Measurements from ENCODE around the gene KSR1. TPM values are rescaled to one million over a fixed set of nuclear protein-coding genes. Genes with fewer than 3 reads are reported as not detected.

The KSR1 gene
- total and polyA plus RNA-seq, 10 of the 15 experiments (the other 5 are each of a cell fraction or from before 2014, with no cell fraction given), result 0.97 to 66.6 (median 22.9) TPM

DNA sequence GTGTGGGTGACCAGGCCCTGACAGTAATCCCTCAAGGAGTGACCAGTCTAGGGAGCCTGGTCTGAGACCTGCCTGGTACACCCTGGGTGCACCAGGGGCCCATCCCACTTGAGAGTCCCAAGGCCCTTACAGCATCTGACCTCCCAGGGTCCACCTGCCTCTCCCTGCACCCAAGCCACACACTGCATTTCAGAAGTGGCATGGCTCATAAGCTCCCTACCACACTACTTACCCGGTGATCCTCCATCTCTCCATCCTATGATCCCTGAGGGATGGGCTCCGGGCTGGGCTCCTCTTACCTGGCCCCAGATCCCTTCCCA is 215.3 kb downstream of the KSR1 start:
- Histone ChIP-seq H3K27ac (ENCODE audit: control insufficient read depth, insufficient read depth) (no peak overlapping the region), H3K4me1 (ENCODE audit: control insufficient read depth, insufficient read depth, low read length) (no peaks in the 10 kb centered on the region), H3K27me3 (replicated peaks in 1 of 2; ENCODE audit: control insufficient read depth in 2 of 2, insufficient read depth in 2 of 2, low read length in 1 of 2) (no peaks in the 10 kb centered on the region), H3K36me3 (ENCODE audit: control insufficient read depth in 2 of 2, insufficient read depth in 2 of 2, low read length in 1 of 2) (no peaks in the 10 kb centered on the region), H2AFZ (ENCODE audit: control insufficient read depth, low read depth, low read length) (no peak overlapping the region), H3K9ac (ENCODE audit: control insufficient read depth, insufficient read depth, low read length) (no peak overlapping the region), H3K9me3 (replicated peaks; ENCODE audit: control insufficient read depth, insufficient read depth, low read length) (no peaks in the 10 kb centered on the region), H3K4me3 (no peak overlapping the region), H4K20me1 (ENCODE audit: control insufficient read depth, insufficient read depth) (no peaks in the 10 kb centered on the region), H3K79me2 (ENCODE audit: control insufficient read depth, insufficient read depth, low read length) (no peaks in the 10 kb centered on the region), H3K4me2 (ENCODE audit: control insufficient read depth, insufficient read depth) (no peak overlapping the region)
- WGBS (ENCODE audit: insufficient coverage, insufficient replicate concordance, low lambda C conversion rate, missing lambda C conversion rate), result 14% methylated on average over 2 of the region's 2 CpGs
- no TSS peak for BruUV-seq (replicated peaks)
- no peak for FAIRE-seq
- DNase-seq (ENCODE audit: low read depth, low spot score), result no peak
- RAD21 ChIA-PET (ENCODE audit: unreplicated experiment), result no interaction called here
- CTCF ChIA-PET, result no interaction called here
- no peak for ATAC-seq
- SMC1A ChIA-PET (ENCODE audit: uncharacterized antibody, unreplicated experiment), result no interaction called here
- POLR2A ChIA-PET, result no interaction called here
- in situ Hi-C loops (cut with MboI) (no loop called here), intact Hi-C loops (cut with micrococcal nuclease; ENCODE audit: unreplicated experiment) (no loop called here)
- TF ChIP-seq BCL11A (IDR thresholded peaks at IDR 0.05; ENCODE audit: low read depth, low read length) (no peak), RAD21 (IDR thresholded peaks at IDR 0.05; ENCODE audit: insufficient read depth, low read depth, low read length) (no peak), POLR2A (IDR thresholded peaks at IDR 0.05; ENCODE audit: low read depth, low read length) (no peak), HDAC2 (IDR thresholded peaks at IDR 0.05) (no peak), YBX1 (IDR thresholded peaks at IDR 0.05) (no peak), ZNF207 (IDR thresholded peaks at IDR 0.05; ENCODE audit: borderline replicate concordance) (no peak), SUPT20H (IDR thresholded peaks at IDR 0.05; ENCODE audit: borderline replicate concordance, control insufficient read depth, low read depth, low read length) (no peak), TAF1 (IDR thresholded peaks at IDR 0.05; ENCODE audit: borderline replicate concordance, low read depth, low read length) (no peak), NR2C2 (IDR thresholded peaks at IDR 0.05; ENCODE audit: borderline replicate concordance, control insufficient read depth, insufficient read length, low read depth) (no peak), PAX5 (IDR thresholded peaks at IDR 0.05; ENCODE audit: borderline replicate concordance, low read depth, low read length) (no peak), SREBF1 (IDR thresholded peaks at IDR 0.05; ENCODE audit: low read length) (no peak), GATAD2B (conservative IDR thresholded peaks at IDR 0.05; ENCODE audit: low read depth) (no peak), RCOR1 (conservative IDR thresholded peaks at IDR 0.05; ENCODE audit: low read depth, low read length) (no peak), ZNF217 (IDR thresholded peaks at IDR 0.05) (no peak), CREB1 (IDR thresholded peaks at IDR 0.05; ENCODE audit: low read depth) (no peak), ZBED1 (IDR thresholded peaks at IDR 0.05; ENCODE audit: borderline replicate concordance) (no peak)
- TF ChIP-seq, protein P1, sequence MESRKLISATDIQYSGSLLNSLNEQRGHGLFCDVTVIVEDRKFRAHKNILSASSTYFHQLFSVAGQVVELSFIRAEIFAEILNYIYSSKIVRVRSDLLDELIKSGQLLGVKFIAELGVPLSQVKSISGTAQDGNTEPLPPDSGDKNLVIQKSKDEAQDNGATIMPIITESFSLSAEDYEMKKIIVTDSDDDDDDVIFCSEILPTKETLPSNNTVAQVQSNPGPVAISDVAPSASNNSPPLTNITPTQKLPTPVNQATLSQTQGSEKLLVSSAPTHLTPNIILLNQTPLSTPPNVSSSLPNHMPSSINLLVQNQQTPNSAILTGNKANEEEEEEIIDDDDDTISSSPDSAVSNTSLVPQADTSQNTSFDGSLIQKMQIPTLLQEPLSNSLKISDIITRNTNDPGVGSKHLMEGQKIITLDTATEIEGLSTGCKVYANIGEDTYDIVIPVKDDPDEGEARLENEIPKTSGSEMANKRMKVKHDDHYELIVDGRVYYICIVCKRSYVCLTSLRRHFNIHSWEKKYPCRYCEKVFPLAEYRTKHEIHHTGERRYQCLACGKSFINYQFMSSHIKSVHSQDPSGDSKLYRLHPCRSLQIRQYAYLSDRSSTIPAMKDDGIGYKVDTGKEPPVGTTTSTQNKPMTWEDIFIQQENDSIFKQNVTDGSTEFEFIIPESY (IDR thresholded peaks at IDR 0.05), result no peak
- TF ChIP-seq, protein P2, sequence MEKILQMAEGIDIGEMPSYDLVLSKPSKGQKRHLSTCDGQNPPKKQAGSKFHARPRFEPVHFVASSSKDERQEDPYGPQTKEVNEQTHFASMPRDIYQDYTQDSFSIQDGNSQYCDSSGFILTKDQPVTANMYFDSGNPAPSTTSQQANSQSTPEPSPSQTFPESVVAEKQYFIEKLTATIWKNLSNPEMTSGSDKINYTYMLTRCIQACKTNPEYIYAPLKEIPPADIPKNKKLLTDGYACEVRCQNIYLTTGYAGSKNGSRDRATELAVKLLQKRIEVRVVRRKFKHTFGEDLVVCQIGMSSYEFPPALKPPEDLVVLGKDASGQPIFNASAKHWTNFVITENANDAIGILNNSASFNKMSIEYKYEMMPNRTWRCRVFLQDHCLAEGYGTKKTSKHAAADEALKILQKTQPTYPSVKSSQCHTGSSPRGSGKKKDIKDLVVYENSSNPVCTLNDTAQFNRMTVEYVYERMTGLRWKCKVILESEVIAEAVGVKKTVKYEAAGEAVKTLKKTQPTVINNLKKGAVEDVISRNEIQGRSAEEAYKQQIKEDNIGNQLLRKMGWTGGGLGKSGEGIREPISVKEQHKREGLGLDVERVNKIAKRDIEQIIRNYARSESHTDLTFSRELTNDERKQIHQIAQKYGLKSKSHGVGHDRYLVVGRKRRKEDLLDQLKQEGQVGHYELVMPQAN (conservative IDR thresholded peaks at IDR 0.05), result no peak
- TF ChIP-seq, protein P3, sequence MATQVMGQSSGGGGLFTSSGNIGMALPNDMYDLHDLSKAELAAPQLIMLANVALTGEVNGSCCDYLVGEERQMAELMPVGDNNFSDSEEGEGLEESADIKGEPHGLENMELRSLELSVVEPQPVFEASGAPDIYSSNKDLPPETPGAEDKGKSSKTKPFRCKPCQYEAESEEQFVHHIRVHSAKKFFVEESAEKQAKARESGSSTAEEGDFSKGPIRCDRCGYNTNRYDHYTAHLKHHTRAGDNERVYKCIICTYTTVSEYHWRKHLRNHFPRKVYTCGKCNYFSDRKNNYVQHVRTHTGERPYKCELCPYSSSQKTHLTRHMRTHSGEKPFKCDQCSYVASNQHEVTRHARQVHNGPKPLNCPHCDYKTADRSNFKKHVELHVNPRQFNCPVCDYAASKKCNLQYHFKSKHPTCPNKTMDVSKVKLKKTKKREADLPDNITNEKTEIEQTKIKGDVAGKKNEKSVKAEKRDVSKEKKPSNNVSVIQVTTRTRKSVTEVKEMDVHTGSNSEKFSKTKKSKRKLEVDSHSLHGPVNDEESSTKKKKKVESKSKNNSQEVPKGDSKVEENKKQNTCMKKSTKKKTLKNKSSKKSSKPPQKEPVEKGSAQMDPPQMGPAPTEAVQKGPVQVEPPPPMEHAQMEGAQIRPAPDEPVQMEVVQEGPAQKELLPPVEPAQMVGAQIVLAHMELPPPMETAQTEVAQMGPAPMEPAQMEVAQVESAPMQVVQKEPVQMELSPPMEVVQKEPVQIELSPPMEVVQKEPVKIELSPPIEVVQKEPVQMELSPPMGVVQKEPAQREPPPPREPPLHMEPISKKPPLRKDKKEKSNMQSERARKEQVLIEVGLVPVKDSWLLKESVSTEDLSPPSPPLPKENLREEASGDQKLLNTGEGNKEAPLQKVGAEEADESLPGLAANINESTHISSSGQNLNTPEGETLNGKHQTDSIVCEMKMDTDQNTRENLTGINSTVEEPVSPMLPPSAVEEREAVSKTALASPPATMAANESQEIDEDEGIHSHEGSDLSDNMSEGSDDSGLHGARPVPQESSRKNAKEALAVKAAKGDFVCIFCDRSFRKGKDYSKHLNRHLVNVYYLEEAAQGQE (IDR thresholded peaks at IDR 0.05; ENCODE audit: low read depth, low read length), result no peak

Measured in GM12878 (cell line).